OCI-LY1 (cell line): Measurements from ENCODE around the gene SLC12A5.

Source experiments
- H2AFZ ChIP-seq: fragments of 200-600 bp; sonication (generic), shearing (Covaris generic); 2 replicates; pipeline ENCODE4 v1.6.0; 2014; ENCODE audit warnings: antibody characterized with exemption, mild to moderate bottlenecking, low read length
- H3F3A ChIP-seq: fragments of 200-600 bp; sonication (generic), shearing (Covaris generic); 2 replicates; pipeline ENCODE4 v1.6.0; 2014; ENCODE audit warnings: mild to moderate bottlenecking, antibody characterized with exemption, low read length, moderate library complexity; ENCODE audit not compliant: insufficient read depth
- H3K27ac ChIP-seq: fragments of 200-600 bp; sonication (generic); 2 replicates; pipeline ENCODE4 v1.5.1; 2014; ENCODE audit warnings: low read length, mixed run types, mild to moderate bottlenecking, low read depth; ENCODE audit not compliant: poor library complexity, severe bottlenecking
- H3K27me3 ChIP-seq: fragments of 200-600 bp; sonication (generic); 2 replicates; pipeline ENCODE4 v1.6.0; 2014; ENCODE audit warnings: antibody characterized with exemption, mild to moderate bottlenecking, low read length, moderate library complexity; ENCODE audit not compliant: insufficient read depth
- H3K36me3 ChIP-seq: fragments of 200-600 bp; sonication (generic); 2 replicates; pipeline ENCODE4 v1.6.1; 2014; ENCODE audit warnings: mild to moderate bottlenecking, antibody characterized with exemption, low read length, moderate library complexity, mixed read lengths; ENCODE audit not compliant: insufficient read depth
- H3K4me1 ChIP-seq: fragments of 200-600 bp; sonication (generic); 2 replicates; pipeline ENCODE4 v1.5.1; 2014; ENCODE audit warnings: mild to moderate bottlenecking, low read length, moderate library complexity; ENCODE audit not compliant: insufficient read depth, severe bottlenecking
- H3K4me2 ChIP-seq: fragments of 200-600 bp; sonication (generic), shearing (Covaris generic); 2 replicates; pipeline ENCODE4 v1.6.1; 2014; ENCODE audit warnings: low read length
- H3K4me3 ChIP-seq: fragments of 200-600 bp; sonication (generic); 2 replicates; pipeline ENCODE4 v1.5.1; 2014; ENCODE audit warnings: low read length, low read depth, mild to moderate bottlenecking, mixed read lengths; ENCODE audit not compliant: poor library complexity, severe bottlenecking
- H3K79me2 ChIP-seq: fragments of 200-600 bp; shearing (Covaris generic); 2 replicates; pipeline ENCODE4 v1.6.1; 2016; ENCODE audit warnings: mixed run types, low read length, mixed read lengths; ENCODE audit not compliant: insufficient read depth
- H3K9ac ChIP-seq: fragments of 200-600 bp; sonication (generic), shearing (Covaris generic); 2 replicates; pipeline ENCODE4 v1.6.1; 2014; ENCODE audit warnings: mild to moderate bottlenecking, low read length, mixed read lengths
- H3K9me2 ChIP-seq: fragments of 200-600 bp; sonication (generic), shearing (Covaris generic); 2 replicates; pipeline ENCODE4 v1.6.1; 2014; ENCODE audit warnings: low read depth, mild to moderate bottlenecking, low read length, mixed read lengths
- H3K9me3 ChIP-seq: fragments of 200-600 bp; shearing (Covaris generic); 2 replicates; pipeline ENCODE4 v1.6.1; 2014; ENCODE audit warnings: low read length, mixed read lengths
- H4K20me1 ChIP-seq: fragments of 200-600 bp; sonication (generic), shearing (Covaris generic); 2 replicates; pipeline ENCODE4 v1.6.0; 2016; ENCODE audit warnings: mild to moderate bottlenecking, low read length; ENCODE audit not compliant: insufficient read depth
- CTCF ChIP-seq: fragments of 200-600 bp; sonication (generic), shearing (Covaris generic); IDR thresholded peaks from 2 replicates; pipeline ENCODE4 v1.5.1; 2017; ENCODE audit warnings: mild to moderate bottlenecking, antibody characterized with exemption, low read length, moderate library complexity, mixed read lengths
- EZH2 ChIP-seq: fragments of 200-600 bp; sonication (generic), shearing (Covaris generic); IDR thresholded peaks from 2 replicates; pipeline ENCODE4 v1.8.0; 2017; ENCODE audit warnings: borderline replicate concordance, mixed run types, mild to moderate bottlenecking, antibody characterized with exemption, low read length, moderate library complexity, mixed read lengths

Gene SLC12A5

GRCh38 chr20:46100988-46101387 lies 72.0 kb downstream of the SLC12A5 start:
- Histone ChIP-seq H3K79me2 (no peaks in the 10 kb centered on the region), H3K36me3 (no peaks in the 10 kb centered on the region), H3K27me3 (peaks cover 10% of the 10 kb centered on the region), H3K9me3 (0 out of 2 replicates have a peak, but pooled peaks cover 3% of the 10 kb centered on the region), H3K4me2 (no peak overlapping the region), H3K9me2 (no peaks in the 10 kb centered on the region), H2AFZ (no peak overlapping the region), H3K9ac (no peak overlapping the region), H3K4me3 (no peak overlapping the region), H4K20me1 (no peaks in the 10 kb centered on the region), H3K27ac (no peak overlapping the region), H3K4me1 (peaks cover 11% of the 10 kb centered on the region), H3F3A (no peaks in the 10 kb centered on the region)
- no peak for TF ChIP-seq EZH2
- TF ChIP-seq CTCF: no peak

- Histone ChIP-seq H3K4me1 (peaks cover 11% of the 10 kb centered on the region), H3K36me3 (no peaks in the 10 kb centered on the region), H3K27me3 (peaks cover 10% of the 10 kb centered on the region), H3K27ac (no peak overlapping the region), H3K4me2 (no peak overlapping the region), H3F3A (no peaks in the 10 kb centered on the region), H3K9me2 (no peaks in the 10 kb centered on the region), H4K20me1 (no peaks in the 10 kb centered on the region), H3K9ac (no peak overlapping the region), H3K79me2 (no peaks in the 10 kb centered on the region), H3K9me3 (0 out of 2 replicates have a peak, but pooled peaks cover 3% of the 10 kb centered on the region), H3K4me3 (no peak overlapping the region), H2AFZ (no peak overlapping the region)
- TF ChIP-seq CTCF (no peak), EZH2 (no peak)
Observed at GRCh38 chr20:46101957-46102356, 72.9 kb downstream of the SLC12A5 start.

GRCh38 chr20:46102940-46103339 lies 73.9 kb downstream of the SLC12A5 start:
- H4K20me1 ChIP-seq: no peaks in the 10 kb centered on the region
- H3K9me3 ChIP-seq: 0 out of 2 replicates have a peak, but pooled peaks cover 3% of the 10 kb centered on the region
- H3K36me3 ChIP-seq: no peaks in the 10 kb centered on the region
- no peak overlapping the region for H2AFZ ChIP-seq
- H3K79me2 ChIP-seq: no peaks in the 10 kb centered on the region
- H3F3A ChIP-seq: no peaks in the 10 kb centered on the region
- no peaks in the 10 kb centered on the region for H3K9me2 ChIP-seq
- H3K4me2 ChIP-seq: no peak overlapping the region
- H3K9ac ChIP-seq: no peak overlapping the region
- no peak overlapping the region for H3K27ac ChIP-seq
- no peak overlapping the region for H3K4me3 ChIP-seq
- H3K4me1 ChIP-seq: peaks cover 11% of the 10 kb centered on the region
- TF ChIP-seq CTCF (no peak), EZH2 (no peak)
- peaks cover 10% of the 10 kb centered on the region for H3K27me3 ChIP-seq
